A673 (cell line): Measurements from ENCODE around the gene RBM17. TPM values are rescaled to one million over a fixed set of nuclear protein-coding genes. Genes with fewer than 3 reads are reported as not detected.
"Not testable (repeated sequence)": the region's sequence is repeated elsewhere in the genome, so short reads cannot be mapped to it uniquely, and the experiment has no call there.

Experiments
- Bru-seq: library from RNA; stranded (reverse); fragments of 400-500 nt; gene quantifications from one replicate; lab custom pipeline; 2021; lab: Mats Ljungman, UMichigan
- BruChase-seq, 2 experiments: library from RNA; stranded (reverse); fragments of 400-500 nt; gene quantifications; one replicate each; lab custom pipeline; 2021; lab: Mats Ljungman, UMichigan
- BruUV-seq: library from RNA; stranded (reverse); fragments of 400-500 nt; replicated peaks from 2 replicates; lab custom pipeline; 2021; lab: Mats Ljungman, UMichigan
- CTCF ChIA-PET: fragments of 300-600 bp; sonication (Branson Sonifier 250); formaldehyde crosslinking; loops from one replicate; lab custom pipeline; 2022; ENCODE audit warnings: antibody characterized with exemption; lab: Charles Lee
- POLR2A ChIA-PET: fragments of 300-600 bp; sonication (Branson Sonifier 250); formaldehyde crosslinking; loops from one replicate; lab custom pipeline; 2022; ENCODE audit warnings: antibody characterized with exemption; ENCODE audit not compliant: low non-redundant PET; lab: Charles Lee
- DNase-seq: peaks from one replicate; pipeline ENCODE4 v3.0.0-alpha.2; 2015; ENCODE audit warnings: low spot score
- H3K27ac ChIP-seq: fragments of 200-600 bp; sonication (generic); 2 replicates; pipeline ENCODE4 v1.5.1; 2016; ENCODE audit warnings: mixed run types, low read depth, mild to moderate bottlenecking, mixed read lengths, antibody characterized with exemption, low read length; ENCODE audit not compliant: poor library complexity, severe bottlenecking
- H3K27me3 ChIP-seq: fragments of 200-600 bp; sonication (generic); replicated peaks from 2 replicates; pipeline ENCODE4 v1.6.1; 2017; ENCODE audit warnings: mixed run types, low read depth, mild to moderate bottlenecking, mixed read lengths, antibody characterized with exemption, low read length; ENCODE audit not compliant: insufficient read depth, poor library complexity
- H3K36me3 ChIP-seq: fragments of 200-600 bp; sonication (generic); 2 replicates; pipeline ENCODE4 v1.6.1; 2016; ENCODE audit warnings: mixed run types, mild to moderate bottlenecking, mixed read lengths, antibody characterized with exemption, low read length; ENCODE audit not compliant: insufficient read depth, poor library complexity, severe bottlenecking
- H3K4me1 ChIP-seq: fragments of 200-600 bp; sonication (generic); 2 replicates; pipeline ENCODE4 v1.6.1; 2017; ENCODE audit warnings: mixed run types, mild to moderate bottlenecking, mixed read lengths, antibody characterized with exemption, low read length; ENCODE audit not compliant: insufficient read depth, poor library complexity, severe bottlenecking
- H3K4me3 ChIP-seq: fragments of 200-600 bp; sonication (generic); 2 replicates; pipeline ENCODE4 v1.5.1; 2016; ENCODE audit warnings: low read depth, mixed run types, mild to moderate bottlenecking, mixed read lengths, low read length; ENCODE audit not compliant: poor library complexity, severe bottlenecking
- H3K9me3 ChIP-seq: fragments of 200-600 bp; sonication (generic); 2 replicates; pipeline ENCODE4 v1.6.1; 2016; ENCODE audit warnings: mixed run types, low read depth, mild to moderate bottlenecking, mixed read lengths, antibody characterized with exemption, low read length; ENCODE audit not compliant: poor library complexity, severe bottlenecking
- EZH2 ChIP-seq: fragments of 200-600 bp; sonication (generic); IDR thresholded peaks from 2 replicates; pipeline ENCODE4 v1.6.1; 2017; ENCODE audit warnings: borderline replicate concordance, low read depth, mild to moderate bottlenecking, mixed read lengths, antibody characterized with exemption, low read length; ENCODE audit not compliant: poor library complexity, severe bottlenecking
- intact Hi-C: fragments of 100-400 bp; cut with micrococcal nuclease; formaldehyde crosslinking; loops from one replicate; pipeline ENCODE4 v1.10.0; 2022; ENCODE audit not compliant: unreplicated experiment
- long read RNA-seq: library from polyadenylated mRNA; stranded (forward); transcript quantifications from one replicate; pipeline ENCODE4 v2.0.0, GENCODE V29; 2022
- total RNA-seq: library from RNA; stranded (reverse); gene quantifications from 2 replicates; pipeline ENCODE4 v1.2.3, GENCODE V29; 2021
- TF ChIP-seq, protein P1 (sequence below): fragments of 300-800, 200-600 bp; sonication (generic); conservative IDR thresholded peaks from 2 replicates; pipeline ENCODE4 v1.5.1; 2017; ENCODE audit warnings: low read depth, mild to moderate bottlenecking, antibody characterized with exemption, low read length, moderate library complexity, mixed read lengths

RBM17 gene, protein sequence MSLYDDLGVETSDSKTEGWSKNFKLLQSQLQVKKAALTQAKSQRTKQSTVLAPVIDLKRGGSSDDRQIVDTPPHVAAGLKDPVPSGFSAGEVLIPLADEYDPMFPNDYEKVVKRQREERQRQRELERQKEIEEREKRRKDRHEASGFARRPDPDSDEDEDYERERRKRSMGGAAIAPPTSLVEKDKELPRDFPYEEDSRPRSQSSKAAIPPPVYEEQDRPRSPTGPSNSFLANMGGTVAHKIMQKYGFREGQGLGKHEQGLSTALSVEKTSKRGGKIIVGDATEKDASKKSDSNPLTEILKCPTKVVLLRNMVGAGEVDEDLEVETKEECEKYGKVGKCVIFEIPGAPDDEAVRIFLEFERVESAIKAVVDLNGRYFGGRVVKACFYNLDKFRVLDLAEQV
- total RNA-seq (195 and 200 TPM in 2 replicates), Bru-seq, nascent RNA (percentile 96 among the genes with signal in this experiment), BruChase-seq, experiment 1, labeled RNA remaining after a 2-hour chase (percentile 96 among the genes with signal in this experiment), BruChase-seq, experiment 2, labeled RNA remaining after a 6-hour chase (percentile 94 among the genes with signal in this experiment)
- long read RNA-seq, transcript RBM17-201 (12 exons, 2,755 nt) = major isoform, 101 of 164 reads
- long read RNA-seq, partial matches to known transcripts = 43 of 164 reads
- long read RNA-seq, other reads (novel, unspliced or antisense) = 18 of 164 reads

DNA sequence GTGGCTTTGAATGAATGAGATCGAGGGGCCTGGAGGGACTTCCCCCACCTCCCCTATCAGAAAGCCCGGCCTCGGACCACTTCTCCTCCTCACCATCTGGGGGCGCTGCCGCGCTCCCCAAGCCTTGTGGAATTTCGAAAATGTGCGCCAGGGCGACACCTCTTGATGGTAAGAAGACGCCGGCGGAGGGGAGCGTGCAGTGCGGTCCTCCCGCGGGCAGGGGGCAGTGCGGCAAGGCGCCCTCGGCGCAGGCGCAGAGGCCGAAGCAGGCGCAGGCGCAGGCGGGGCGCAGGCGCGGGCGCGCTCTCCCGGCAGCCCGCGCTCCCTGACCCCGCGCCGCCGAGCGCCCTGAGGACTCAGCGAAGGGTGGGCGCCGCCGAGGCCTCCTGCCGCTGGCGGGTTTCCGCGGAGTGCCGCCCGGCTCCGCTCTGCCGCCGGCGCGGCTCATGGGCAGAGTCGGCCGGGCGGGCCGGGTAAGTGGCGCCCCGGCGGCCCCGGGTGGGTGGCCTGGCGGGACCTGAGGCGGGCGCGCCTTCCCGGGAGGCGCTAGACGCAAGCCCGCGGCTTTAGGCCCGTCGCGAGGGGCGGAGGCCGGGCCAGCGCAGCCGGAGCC, at the start of gene RBM17:
Gene RBM17 (plus strand): TSS at position 314 of the 613 bp plus-strand sequence. CDS start 8,032 bp downstream, outside the sequence.
- CTCF ChIA-PET = interaction anchor here (1.5 kb wide), 1 partner anchor 114 kb away, joined by 4 read pairs; the partner anchor contains the start of gene PFKFB3
- POLR2A ChIA-PET = no interaction called here
- no TSS peak for BruUV-seq

DNA sequence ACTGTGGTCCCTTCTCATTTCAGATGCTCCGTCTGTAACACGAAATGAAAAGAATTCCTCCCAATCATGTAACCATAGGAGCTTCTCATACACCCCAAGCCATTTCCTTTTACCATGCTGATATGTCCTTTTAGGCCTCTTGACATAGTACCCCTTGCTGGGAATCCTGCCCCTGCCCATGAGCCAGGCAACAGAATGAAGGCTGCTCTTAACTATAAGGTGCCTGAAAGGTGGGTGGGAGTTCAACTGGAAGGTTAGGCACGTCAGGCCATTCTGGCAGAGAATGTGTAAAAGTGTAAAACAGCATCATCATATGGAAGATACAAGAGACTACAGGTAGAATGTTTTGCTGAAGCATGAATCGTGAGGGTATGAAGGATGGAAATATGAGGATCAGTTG, 49.1 kb upstream of the RBM17 start:
- no peaks in the 10 kb centered on the region for H3K36me3 ChIP-seq
- intact Hi-C loops = no loop called here
- BruUV-seq = no TSS peak
- POLR2A ChIA-PET = no interaction called here
- no peak for TF ChIP-seq EZH2
- TF ChIP-seq, protein P1, sequence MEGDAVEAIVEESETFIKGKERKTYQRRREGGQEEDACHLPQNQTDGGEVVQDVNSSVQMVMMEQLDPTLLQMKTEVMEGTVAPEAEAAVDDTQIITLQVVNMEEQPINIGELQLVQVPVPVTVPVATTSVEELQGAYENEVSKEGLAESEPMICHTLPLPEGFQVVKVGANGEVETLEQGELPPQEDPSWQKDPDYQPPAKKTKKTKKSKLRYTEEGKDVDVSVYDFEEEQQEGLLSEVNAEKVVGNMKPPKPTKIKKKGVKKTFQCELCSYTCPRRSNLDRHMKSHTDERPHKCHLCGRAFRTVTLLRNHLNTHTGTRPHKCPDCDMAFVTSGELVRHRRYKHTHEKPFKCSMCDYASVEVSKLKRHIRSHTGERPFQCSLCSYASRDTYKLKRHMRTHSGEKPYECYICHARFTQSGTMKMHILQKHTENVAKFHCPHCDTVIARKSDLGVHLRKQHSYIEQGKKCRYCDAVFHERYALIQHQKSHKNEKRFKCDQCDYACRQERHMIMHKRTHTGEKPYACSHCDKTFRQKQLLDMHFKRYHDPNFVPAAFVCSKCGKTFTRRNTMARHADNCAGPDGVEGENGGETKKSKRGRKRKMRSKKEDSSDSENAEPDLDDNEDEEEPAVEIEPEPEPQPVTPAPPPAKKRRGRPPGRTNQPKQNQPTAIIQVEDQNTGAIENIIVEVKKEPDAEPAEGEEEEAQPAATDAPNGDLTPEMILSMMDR = no peak
- DNase-seq = no peak
- H3K4me1 ChIP-seq = no peaks in the 10 kb centered on the region
- H3K9me3 ChIP-seq = no peaks in the 10 kb centered on the region
- CTCF ChIA-PET = no interaction called here
- H3K27me3 ChIP-seq = peaks cover 60% of the 10 kb centered on the region
- H3K27ac ChIP-seq = no peak overlapping the region
- no peak overlapping the region for H3K4me3 ChIP-seq

More for the DNA sequence above, at the start of gene RBM17:
- intact Hi-C loops = loop anchor here (5.0 kb wide), 2 partner anchors 113 to 142 kb away; partner anchors contain the start of gene PFKFB3
- H3K4me3 ChIP-seq = peak within 1 kb of the TSS; percentile 87
- no peaks in the 10 kb centered on the region for H3K36me3 ChIP-seq
- no peaks in the 10 kb centered on the region for H3K27me3 ChIP-seq
- no peak for TF ChIP-seq EZH2
- TF ChIP-seq, protein P1 = peak; percentile 100
- no peaks in the 10 kb centered on the region for H3K9me3 ChIP-seq
- peak; percentile 98 for DNase-seq
- H3K4me1 ChIP-seq = peaks cover 25% of the 10 kb centered on the region
- H3K27ac ChIP-seq = peak within 1 kb of the TSS; percentile 95

DNA sequence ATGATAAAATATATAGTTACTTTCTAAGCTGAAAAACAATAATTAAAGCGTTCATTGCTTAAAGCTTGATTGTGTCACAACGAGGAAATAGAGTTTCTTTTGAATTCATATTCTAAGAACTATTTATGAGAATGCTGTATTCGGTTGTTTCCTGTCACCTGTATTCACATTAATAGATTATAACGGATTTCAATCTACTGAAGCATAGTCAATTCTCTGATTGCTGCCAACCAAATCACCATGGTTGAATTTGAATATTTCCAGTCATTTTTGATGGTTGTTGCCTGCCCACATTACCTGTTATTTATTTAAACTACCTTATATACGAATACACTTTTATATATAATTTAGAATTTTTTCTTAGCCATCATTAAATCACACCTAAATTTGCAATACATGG, 48.6 kb upstream of the RBM17 start:
- CTCF ChIA-PET = no interaction called here
- no peak overlapping the region for H3K27ac ChIP-seq
- no TSS peak for BruUV-seq
- no peaks in the 10 kb centered on the region for H3K36me3 ChIP-seq
- H3K9me3 ChIP-seq = no peaks in the 10 kb centered on the region
- H3K27me3 ChIP-seq = peaks cover 65% of the 10 kb centered on the region
- POLR2A ChIA-PET = no interaction called here
- H3K4me1 ChIP-seq = no peaks in the 10 kb centered on the region
- TF ChIP-seq, protein P1 = no peak
- TF ChIP-seq EZH2 = no peak
- intact Hi-C loops = no loop called here
- H3K4me3 ChIP-seq = no peak overlapping the region
- DNase-seq = no peak

DNA sequence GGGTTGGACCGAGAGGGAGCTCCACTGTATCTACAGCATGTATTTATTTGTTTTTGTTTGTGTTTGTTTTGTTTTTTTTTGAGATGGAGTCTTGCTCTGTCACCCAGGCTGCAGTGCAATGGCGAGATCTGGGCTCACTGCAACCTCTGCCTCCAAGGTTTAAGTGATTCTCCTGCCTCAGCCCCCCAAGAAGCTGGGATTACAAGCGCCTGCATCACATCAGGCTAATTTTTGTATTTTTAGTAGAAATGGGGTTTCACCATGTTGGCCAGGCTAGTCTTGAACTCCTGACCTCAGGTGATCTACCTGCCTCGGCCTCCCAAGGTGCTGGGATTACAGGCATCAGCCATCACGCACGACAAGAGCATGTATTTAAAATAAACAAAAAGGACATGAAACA, 45.5 kb upstream of the RBM17 start:
- H3K9me3 ChIP-seq, intact Hi-C loops, H3K36me3 ChIP-seq, BruUV-seq, H3K4me1 ChIP-seq, H3K27ac ChIP-seq, DNase-seq, POLR2A ChIA-PET, H3K4me3 ChIP-seq: not testable (repeated sequence)
- CTCF ChIA-PET = interaction anchor here (0.7 kb wide), 1 partner anchor 215 kb away, joined by 3 read pairs; no protein-coding TSS in a partner anchor
- H3K27me3 ChIP-seq = peaks cover 70% of the 10 kb centered on the region
